IMR-90 (cell line): ENCODE measurements around the gene ACSL4. TPM values are rescaled to one million over a fixed set of nuclear protein-coding genes. Genes with fewer than 3 reads are reported as not detected.

Experiments
- ATAC-seq: fragments of 200-7000 bp; cut with Tn5 transposase; 2 replicates; pipeline ENCODE4 v1.9.1; 2020; ENCODE audit warnings: low read depth, mild to moderate bottlenecking, moderate library complexity
- BruUV-seq: library from RNA; stranded (reverse); fragments of 400-500 nt; replicated peaks from 2 replicates; lab custom pipeline; 2021; lab: Mats Ljungman, UMichigan
- CTCF ChIA-PET: fragments of 300-600 bp; formaldehyde crosslinking; extraction: SDS; loops from one replicate; lab custom pipeline; 2021; ENCODE audit warnings: antibody characterized with exemption; lab: Yijun Ruan, JAX
- POLR2A ChIA-PET: fragments of 300-600 bp; sonication (Branson Sonifier 250); formaldehyde crosslinking; loops from one replicate; lab custom pipeline; 2022; ENCODE audit warnings: antibody characterized with exemption; ENCODE audit not compliant: unreplicated experiment; lab: Charles Lee
- DNase-seq: peaks from one replicate; pipeline ENCODE4 v3.0.0; 2013
- H2AFZ ChIP-seq: replicated peaks from 2 replicates; pipeline ENCODE3; 2013; ENCODE audit warnings: low read length, mild to moderate bottlenecking; ENCODE audit not compliant: poor library complexity
- H2AK5ac ChIP-seq: 2 replicates; pipeline ENCODE4 v1.6.1; 2013; ENCODE audit warnings: low read depth, low read length, inconsistent platforms
- H2AK9ac ChIP-seq: replicated peaks from 2 replicates; pipeline ENCODE3; 2013; ENCODE audit warnings: mild to moderate bottlenecking, low read depth, low read length, moderate library complexity; ENCODE audit not compliant: poor library complexity
- H2BK120ac ChIP-seq: 2 replicates; pipeline ENCODE4 v1.6.1; 2013; ENCODE audit warnings: low read depth, low read length, inconsistent platforms
- H2BK15ac ChIP-seq: 3 replicates; pipeline ENCODE4 v1.6.1; 2013; ENCODE audit warnings: low read depth, low read length, inconsistent platforms
- H2BK20ac ChIP-seq: 2 replicates; pipeline ENCODE4 v1.6.1; 2013; ENCODE audit warnings: low read depth, mild to moderate bottlenecking, inconsistent platforms, low read length, moderate library complexity
- H2BK5ac ChIP-seq: 2 replicates; pipeline ENCODE4 v1.6.1; 2013; ENCODE audit warnings: mild to moderate bottlenecking, low read depth, low read length, inconsistent platforms; ENCODE audit not compliant: poor library complexity, severe bottlenecking
- H3K14ac ChIP-seq: replicated peaks from 2 replicates; pipeline ENCODE4 v1.6.1; 2013; ENCODE audit warnings: low read depth, low read length, inconsistent platforms
- H3K18ac ChIP-seq: 2 replicates; pipeline ENCODE4 v1.6.1; 2013; ENCODE audit warnings: low read depth, low read length, control low read depth
- H3K23ac ChIP-seq: 2 replicates; pipeline ENCODE4 v1.6.1; 2013; ENCODE audit warnings: low read depth, low read length, inconsistent platforms
- H3K27ac ChIP-seq: 2 replicates; pipeline ENCODE4 v1.5.1; 2013; ENCODE audit warnings: mild to moderate bottlenecking, control low read depth, low read length; ENCODE audit not compliant: insufficient read depth
- H3K27me3 ChIP-seq: 2 replicates; pipeline ENCODE4 v1.6.1; 2013; ENCODE audit warnings: low read length; ENCODE audit not compliant: control insufficient read depth, insufficient read depth
- H3K36me3 ChIP-seq: 2 replicates; pipeline ENCODE4 v1.6.1; 2013; ENCODE audit warnings: low read length, mixed read lengths; ENCODE audit not compliant: control insufficient read depth, insufficient read depth
- H3K4ac ChIP-seq: 2 replicates; pipeline ENCODE4 v1.6.1; 2013; ENCODE audit warnings: low read depth, low read length, inconsistent platforms
- H3K4me1 ChIP-seq: 2 replicates; pipeline ENCODE4 v1.6.1; 2013; ENCODE audit warnings: low read length, mixed read lengths; ENCODE audit not compliant: control insufficient read depth, insufficient read depth
- H3K4me2 ChIP-seq: 2 replicates; pipeline ENCODE4 v1.6.1; 2013; ENCODE audit warnings: low read depth, mild to moderate bottlenecking, control low read depth, low read length, moderate library complexity
- H3K4me3 ChIP-seq: 2 replicates; pipeline ENCODE4 v1.5.1; 2013; ENCODE audit warnings: low read depth, mild to moderate bottlenecking, control low read depth, low read length, moderate library complexity; ENCODE audit not compliant: insufficient read depth
- H3K56ac ChIP-seq: 2 replicates; pipeline ENCODE4 v1.6.1; 2013; ENCODE audit warnings: low read length, inconsistent platforms; ENCODE audit not compliant: insufficient read depth; ENCODE audit errors: extremely low read depth
- H3K79me1 ChIP-seq, 2 experiments: 2 replicates each; pipeline ENCODE4 v1.6.1; 2013; ENCODE audit warnings: low read length in 2 of 2, inconsistent platforms in 1 of 2, low read depth in 1 of 2
- H3K9ac ChIP-seq: 2 replicates; pipeline ENCODE4 v1.6.1; 2013; ENCODE audit warnings: low read depth, low read length, control low read depth
- H3K9me1 ChIP-seq: 2 replicates; pipeline ENCODE4 v1.6.1; 2013; ENCODE audit warnings: low read length, inconsistent platforms; ENCODE audit not compliant: insufficient read depth
- H3K9me3 ChIP-seq: 2 replicates; pipeline ENCODE4 v1.6.1; 2013; ENCODE audit warnings: low read length; ENCODE audit not compliant: control insufficient read depth, insufficient read depth
- H4K20me1 ChIP-seq: 2 replicates; pipeline ENCODE4 v1.6.1; 2013; ENCODE audit warnings: low read length, inconsistent platforms; ENCODE audit not compliant: insufficient read depth
- H4K5ac ChIP-seq: 2 replicates; pipeline ENCODE4 v1.6.1; 2013; ENCODE audit warnings: mild to moderate bottlenecking, low read depth, low read length, control low read depth
- H4K8ac ChIP-seq, 2 experiments: 2 replicates each; pipeline ENCODE4 v1.6.1; 2013; ENCODE audit warnings: low read depth in 2 of 2, low read length in 2 of 2, control low read depth in 1 of 2, inconsistent platforms in 1 of 2
- H4K91ac ChIP-seq: 2 replicates; pipeline ENCODE4 v1.6.1; 2013; ENCODE audit warnings: low read depth, low read length, inconsistent platforms; ENCODE audit not compliant: insufficient read depth
- CEBPB ChIP-seq: IDR thresholded peaks from 2 replicates; pipeline ENCODE4 v1.6.1; 2012; ENCODE audit warnings: low read depth, low read length, improper control_type of control experiment
- RFX5 ChIP-seq: IDR thresholded peaks from 2 replicates; pipeline ENCODE4 v1.8.0; 2012; ENCODE audit warnings: low read depth, mild to moderate bottlenecking, low read length, moderate library complexity
- WGBS, 2 experiments: methylation state at CpG; one replicate each; pipeline versions ENCODE4 v1.1.5 to v1.1.7; 2013; ENCODE audit warnings: missing lambda C conversion rate in 2 of 2; ENCODE audit not compliant: insufficient read length in 1 of 2; ENCODE audit errors: extremely low coverage in 2 of 2; 5-methylcytosine and 5-hydroxymethylcytosine counted together
- dilution Hi-C: fragments of 300-500 bp; cut with HindIII; formaldehyde crosslinking; loops from one replicate; pipeline ENCODE4 v1.14.3; 2018; ENCODE audit warnings: low sequenced_read_pairs; ENCODE audit not compliant: unreplicated experiment
- in situ Hi-C: fragments of 300-500 bp; cut with MboI; formaldehyde crosslinking; loops from 3 replicates; pipeline ENCODE4 v1.14.3; 2019; ENCODE audit warnings: low sequenced_read_pairs, inconsistent platforms, mixed read lengths
- intact Hi-C: fragments of 100-400 bp; cut with micrococcal nuclease; formaldehyde crosslinking; loops from 2 replicates; pipeline ENCODE4 v1.10.0; 2022
- microRNA-seq, 2 experiments: library from miRNA; stranded (forward) in 1 of 2; unstranded in 1 of 2; fragments of 10-50 nt in 1 of 2; fragments of <30 nt in 1 of 2; gene quantifications in 1 of 2; microRNA quantifications in 1 of 2; one replicate each; pipeline versions ENCODE3 to v1.1.0; 2013 to 2020; ENCODE audit not compliant: insufficient read depth in 1 of 2, insufficient read length in 1 of 2, unreplicated experiment in 1 of 2
- polyA plus RNA-seq, 3 experiments: library from polyadenylated mRNA; depleted of rRNA; stranded (reverse); fragments of >200 nt; gene quantifications; 2 replicates each; pipeline ENCODE4 v1.2.3, GENCODE V29; 2012; ENCODE audit warnings: low replicate concordance in 1 of 3
- small RNA-seq, 5 experiments: library from RNA; depleted of rRNA; stranded (forward); fragments of <200 nt; gene quantifications; one replicate each; pipeline ENCODE3, GENCODE V24; 2012
- total RNA-seq: library from RNA; depleted of rRNA; stranded (reverse); fragments of >200 nt; gene quantifications from 2 replicates; pipeline ENCODE4 v1.2.3, GENCODE V29; 2012; rRNA removed

The ACSL4 gene
- total and polyA plus RNA-seq, 2 of the 4 experiments (the other 2 are of a cell fraction) = 29.6 to 59.7 TPM

GRCh38 chrX:109596015-109596414 lies 137.0 kb downstream of the ACSL4 start:
- ATAC-seq (no peak), DNase-seq (no peak)
- no peaks in the 10 kb centered on the region for H3K9me1 ChIP-seq
- H3K14ac ChIP-seq = no peak overlapping the region
- H3K79me1 ChIP-seq = no peaks in the 10 kb centered on the region
- H2AK5ac ChIP-seq = no peak overlapping the region
- intact Hi-C loops (no loop called here), dilution Hi-C loops (no loop called here), in situ Hi-C loops (no loop called here)
- no peak overlapping the region for H3K56ac ChIP-seq
- no peaks in the 10 kb centered on the region for H3K9me3 ChIP-seq
- WGBS, 2 experiments = no CpG with 5 or more reads among the region's 3 CpGs
- peak; percentile 73 for TF ChIP-seq CEBPB
- TF ChIP-seq RFX5 = no peak
- ChIA-PET CTCF (no interaction called here), POLR2A (no interaction called here)
- no peak overlapping the region for H3K4me3 ChIP-seq
- H4K8ac ChIP-seq = no peak overlapping the region
- no peak overlapping the region for H4K91ac ChIP-seq
- H3K23ac ChIP-seq = no peak overlapping the region
- H3K4me2 ChIP-seq = no peak overlapping the region
- peaks cover 9% of the 10 kb centered on the region for H3K27me3 ChIP-seq
- no peak overlapping the region for H3K9ac ChIP-seq
- no peak overlapping the region for H2BK5ac ChIP-seq
- no peak overlapping the region for H3K27ac ChIP-seq
- H2BK120ac ChIP-seq = no peak overlapping the region
- H2AFZ ChIP-seq = no peak overlapping the region
- no TSS peak for BruUV-seq
- no peak overlapping the region for H3K4ac ChIP-seq
- no peaks in the 10 kb centered on the region for H3K36me3 ChIP-seq
- no peak overlapping the region for H3K18ac ChIP-seq
- no peak overlapping the region for H2BK20ac ChIP-seq
- no peaks in the 10 kb centered on the region; the same call in 1 of the 2 replicates for H4K20me1 ChIP-seq
- H4K5ac ChIP-seq = no peak overlapping the region
- no peak overlapping the region for H2BK15ac ChIP-seq
- H2AK9ac ChIP-seq = no peak overlapping the region
- no peaks in the 10 kb centered on the region for H3K4me1 ChIP-seq

Small RNA genes lying within 50 kb of the gene (microRNA-seq; reads per million reads assigned to microRNA genes)
- gene AL118496.2 (ENCODE audit: insufficient read depth, insufficient read length) (not detected), gene RF00019 (ENCODE audit: insufficient read depth, insufficient read length) (not detected)

Small RNA genes lying within 50 kb of the gene (small RNA-seq; reads per million reads assigned to genes)
- 0 to 0.98 (median 0) reads per million in 5 experiments for gene AL118496.2
- 0 reads per million in 5 experiments for gene RF00019

Other genes with a start within 250 kb of the ACSL4 start
- gene NXT2, start 196.4 kb downstream of the ACSL4 start, total RNA-seq = 8.1 and 11.7 TPM in 2 replicates
- 2.5 and 3.6 TPM in 2 replicates for gene NXT2, start 196.4 kb downstream of the ACSL4 start, polyA plus RNA-seq (2012; rRNA removed)
- gene KCNE5, start 108.1 kb downstream of the ACSL4 start, total RNA-seq = 0.18 and 0.28 TPM in 2 replicates
- gene KCNE5, start 108.1 kb downstream of the ACSL4 start, polyA plus RNA-seq (2012; rRNA removed) = 0.15 and 0.17 TPM in 2 replicates